Immature natural killer cell (primary cell): ENCODE results near the gene PXYLP1. TPM values are rescaled to one million over a fixed set of nuclear protein-coding genes. Genes with fewer than 3 reads are reported as not detected.
"Not testable (repeated sequence)": the region's sequence is repeated elsewhere in the genome, so short reads cannot be mapped to it uniquely, and the experiment has no call there.

Experiments
- DNase-seq, 3 donors: peaks; one replicate each; pipeline ENCODE4 v3.0.0; 2022; ENCODE audit warnings: mixed read lengths in 1 of 3
- H3K27ac Mint-ChIP-seq, 6 donors: one replicate each; pipeline ENCODE4 v1.8.0; 2020; ENCODE audit warnings: mixed read lengths in 6 of 6, mild to moderate bottlenecking in 5 of 6, inconsistent platforms in 4 of 6, moderate library complexity in 3 of 6
- H3K27me3 Mint-ChIP-seq, 3 donors: one replicate each; pipeline ENCODE4 v1.8.0; 2020 to 2021; ENCODE audit warnings: low read depth in 3 of 3, mild to moderate bottlenecking in 3 of 3, mixed read lengths in 3 of 3, moderate library complexity in 3 of 3, inconsistent platforms in 1 of 3
- H3K36me3 Mint-ChIP-seq, 3 donors: one replicate each; pipeline ENCODE4 v1.8.0; 2020; ENCODE audit warnings: mixed read lengths in 3 of 3, inconsistent platforms in 2 of 3, mild to moderate bottlenecking in 2 of 3
- H3K4me1 Mint-ChIP-seq, 2 donors: one replicate each; pipeline ENCODE4 v1.8.0; 2020; ENCODE audit warnings: inconsistent platforms in 2 of 2, mild to moderate bottlenecking in 2 of 2, mixed read lengths in 2 of 2, moderate library complexity in 1 of 2
- H3K4me3 Mint-ChIP-seq, 5 donors: one replicate each; pipeline ENCODE4 v1.8.0; 2020; ENCODE audit warnings: mild to moderate bottlenecking in 5 of 5, mixed read lengths in 5 of 5, inconsistent platforms in 3 of 5, moderate library complexity in 3 of 5
- H3K9me3 Mint-ChIP-seq, 6 donors: one replicate each; pipeline ENCODE4 v1.8.0; 2020; ENCODE audit warnings: mild to moderate bottlenecking in 6 of 6, mixed read lengths in 6 of 6, inconsistent platforms in 4 of 6, moderate library complexity in 3 of 6
- polyA plus RNA-seq, 3 donors: library from polyadenylated mRNA; unstranded; fragments of 300-500 nt; fragmentation: Illumina TruSeq; gene quantifications; one replicate each; pipeline ENCODE4 v1.2.3, GENCODE V29; 2021

PXYLP1 gene
- polyA plus RNA-seq, 3 donors from 2014 or later, result 5.0 to 10.7 (median 6.6) TPM

DNA sequence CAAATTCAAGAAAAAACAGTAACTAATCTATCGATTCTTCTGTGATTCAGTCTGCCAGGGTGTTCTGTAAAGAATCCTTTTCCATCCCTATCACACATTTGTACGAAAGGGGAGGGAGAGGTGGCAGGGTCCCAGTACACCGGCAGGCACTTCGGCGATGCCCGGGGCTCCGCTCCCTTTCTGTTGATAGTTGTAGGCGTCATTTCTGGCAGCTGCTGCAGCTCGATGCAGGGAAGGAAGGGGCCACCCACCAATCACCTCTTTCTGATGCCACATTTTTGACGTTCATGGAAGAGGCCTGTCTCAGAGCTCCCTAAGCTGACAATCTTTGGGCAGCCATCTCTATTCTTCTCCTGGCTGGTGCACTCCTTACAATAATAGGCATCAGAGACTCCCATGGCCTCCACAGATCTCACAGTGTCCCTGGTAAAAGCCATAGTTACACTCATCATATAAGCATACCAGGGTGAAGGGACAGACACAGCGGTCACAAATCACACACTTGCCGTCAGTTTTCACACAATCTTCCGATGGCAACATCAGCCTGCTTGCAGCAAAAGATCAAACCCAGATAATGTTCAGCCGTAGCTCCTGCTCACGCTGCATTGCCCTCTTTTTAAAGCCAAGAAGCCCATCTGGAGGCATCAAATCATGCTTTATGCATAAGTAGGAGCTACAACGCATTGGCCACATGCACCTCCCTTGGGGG lies 75.9 kb downstream of the PXYLP1 start:
- Mint-ChIP-seq H3K27me3 (peaks cover 0 to 7% (median 6%) of the 10 kb centered on the region in 3 donors), H3K36me3 (no peaks in the 10 kb centered on the region), H3K9me3 (no peaks in the 10 kb centered on the region), H3K27ac (no peak overlapping the region), H3K4me1 (peaks cover 23 to 30% of the 10 kb centered on the region in 2 donors), H3K4me3 (no peak overlapping the region)
- DNase-seq, result no peak

DNA sequence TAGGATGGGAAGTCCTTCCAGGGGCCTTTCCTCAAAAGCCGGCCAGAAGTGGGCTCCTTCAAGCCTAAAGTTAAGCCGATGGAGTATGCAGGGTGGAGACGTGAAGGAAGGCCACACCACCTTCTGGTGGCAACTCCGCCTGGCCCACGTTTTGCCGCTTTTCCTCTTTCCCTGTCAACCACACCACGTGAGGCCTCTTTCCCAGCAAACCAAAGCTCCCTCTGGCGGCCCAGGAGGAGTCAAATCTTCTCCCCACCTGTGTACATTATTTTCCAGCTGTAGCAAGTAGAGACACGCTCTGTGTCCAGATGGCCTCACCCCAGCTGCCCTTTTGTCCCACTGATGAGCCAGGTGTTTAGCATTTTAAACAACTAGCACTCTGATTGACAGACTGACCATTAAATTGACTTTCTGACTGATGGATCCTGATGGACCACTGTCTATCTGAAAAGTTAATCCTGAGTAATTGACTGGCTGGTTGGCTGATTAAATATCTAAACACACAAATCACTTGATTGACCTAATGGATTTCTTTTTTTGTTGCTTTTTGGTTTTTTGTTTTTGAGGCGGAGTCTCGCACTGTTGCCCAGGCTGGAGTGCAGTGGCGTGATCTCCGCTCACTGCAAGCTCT lies 77.1 kb downstream of the PXYLP1 start:
- Mint-ChIP-seq H3K27me3 (peaks cover 0 to 7% (median 6%) of the 10 kb centered on the region in 3 donors), H3K36me3 (no peaks in the 10 kb centered on the region), H3K4me3 (no peak overlapping the region), H3K9me3 (no peaks in the 10 kb centered on the region), H3K4me1 (peaks cover 27 to 28% of the 10 kb centered on the region in 2 donors), H3K27ac (no peak overlapping the region)
- DNase-seq, result no peak

- no peak for DNase-seq
- peaks cover 0 to 7% (median 6%) of the 10 kb centered on the region in 3 donors for H3K27me3 Mint-ChIP-seq
- H3K4me3 Mint-ChIP-seq, result peak overlapping the region; percentile 93 to 99 (median 99)
- peak overlapping the region; percentile 94 to 98 (median 95) for H3K27ac Mint-ChIP-seq
- H3K4me1 Mint-ChIP-seq, result peaks cover 27 to 28% of the 10 kb centered on the region in 2 donors
- H3K36me3 Mint-ChIP-seq, result peaks cover 0 to 4% (median 0%) of the 10 kb centered on the region in 3 donors
- H3K9me3 Mint-ChIP-seq, result no peaks in the 10 kb centered on the region
Measured at GRCh38 chr3:141311170-141311495, 79.5 kb downstream of the PXYLP1 start.

DNA sequence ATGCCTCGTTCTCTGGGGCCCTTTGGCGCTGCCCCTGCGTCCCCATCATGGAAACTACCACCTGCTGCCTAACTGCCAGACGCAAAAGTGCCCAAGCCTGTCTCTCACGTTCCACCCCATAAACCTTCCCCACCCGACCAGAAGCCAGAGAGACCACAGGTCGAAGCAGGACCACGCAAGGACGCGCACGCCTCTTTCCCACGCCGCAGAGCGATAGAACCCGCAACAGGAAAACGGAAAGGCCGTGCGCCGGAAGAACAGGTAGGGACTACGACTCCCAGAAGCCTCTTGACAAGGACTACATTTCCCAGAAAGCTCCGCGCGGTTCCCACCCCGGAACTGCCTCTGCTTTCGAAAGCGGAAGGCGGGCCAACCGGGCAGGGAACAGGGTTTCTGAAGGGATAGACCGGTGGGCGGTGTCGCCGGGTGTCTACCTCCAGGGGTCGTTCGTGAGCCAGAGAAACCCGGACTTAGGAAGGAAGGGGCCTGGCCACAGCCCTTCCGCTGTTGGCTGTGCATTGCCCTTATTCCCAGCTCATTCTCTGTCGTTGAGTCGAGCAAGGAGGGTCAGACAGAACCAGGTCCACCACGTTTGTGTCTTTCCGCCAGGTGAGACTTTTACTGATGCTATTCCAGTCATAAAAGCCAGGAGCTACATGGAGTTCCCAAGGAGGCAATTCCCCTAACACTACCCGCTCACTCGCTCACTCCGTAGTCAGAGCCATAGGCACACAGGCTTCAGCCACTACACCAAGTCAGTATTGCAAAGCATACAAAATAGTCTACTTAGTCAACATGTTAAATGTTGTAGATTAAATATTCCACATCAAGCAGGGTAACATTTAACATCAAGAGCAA lies 80.1 kb downstream of the PXYLP1 start:
- H3K9me3 Mint-ChIP-seq, result no peaks in the 10 kb centered on the region
- H3K4me1 Mint-ChIP-seq, result peaks cover 27 to 28% of the 10 kb centered on the region in 2 donors
- H3K36me3 Mint-ChIP-seq, result peaks cover 0 to 4% (median 0%) of the 10 kb centered on the region in 3 donors
- peak overlapping the region; percentile 94 to 98 (median 95) for H3K27ac Mint-ChIP-seq
- H3K27me3 Mint-ChIP-seq, result peaks cover 0 to 7% (median 6%) of the 10 kb centered on the region in 3 donors
- H3K4me3 Mint-ChIP-seq, result peak overlapping the region; percentile 93 to 99 (median 99)
- DNase-seq, result peak; percentile 97 to 98 (median 98)

DNA sequence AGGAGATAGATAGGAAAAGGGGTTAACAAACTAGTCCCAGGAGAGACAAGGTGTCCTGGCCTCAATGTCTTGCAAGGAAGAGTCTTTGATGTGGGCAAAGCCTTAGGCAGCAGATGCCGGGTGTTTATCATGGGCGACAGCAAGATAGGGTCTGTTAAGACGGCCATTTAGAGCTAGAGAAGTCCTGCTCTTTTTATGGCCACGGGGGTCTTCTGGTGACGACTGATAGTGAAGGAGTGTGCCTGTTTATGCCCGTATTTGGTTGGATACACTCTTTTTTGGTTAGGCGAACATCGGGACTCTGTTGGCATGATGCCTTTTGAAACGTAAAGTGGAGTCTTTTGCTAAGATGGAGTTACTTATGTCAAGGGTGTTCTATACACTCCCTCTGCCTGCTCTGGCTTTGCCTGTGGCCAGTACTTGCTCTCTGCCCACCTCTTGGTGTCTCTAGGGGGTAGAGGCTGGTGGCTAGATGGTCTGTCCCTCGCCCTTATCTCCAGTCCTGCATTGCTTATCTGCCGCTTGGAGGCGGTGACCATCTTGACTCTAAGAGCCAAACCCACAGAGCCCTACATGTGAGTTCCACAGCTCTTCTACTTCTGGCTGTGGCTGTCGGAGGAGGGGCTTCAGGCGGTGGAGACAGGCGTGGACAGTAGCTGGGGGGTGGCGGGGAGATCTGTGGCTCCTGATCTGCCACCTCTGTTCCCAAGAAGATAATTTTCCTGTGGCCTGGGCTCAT lies 80.9 kb downstream of the PXYLP1 start:
- Mint-ChIP-seq H3K27ac (peak overlapping the region; percentile 94 to 98 (median 95)), H3K36me3 (peaks cover 0 to 4% (median 0%) of the 10 kb centered on the region in 3 donors), H3K27me3 (peaks cover 0 to 7% (median 6%) of the 10 kb centered on the region in 3 donors), H3K4me3 (peak overlapping the region; percentile 93 to 99 (median 99)), H3K9me3 (no peaks in the 10 kb centered on the region), H3K4me1 (peaks cover 27 to 28% of the 10 kb centered on the region in 2 donors)
- DNase-seq, result no peak

DNA sequence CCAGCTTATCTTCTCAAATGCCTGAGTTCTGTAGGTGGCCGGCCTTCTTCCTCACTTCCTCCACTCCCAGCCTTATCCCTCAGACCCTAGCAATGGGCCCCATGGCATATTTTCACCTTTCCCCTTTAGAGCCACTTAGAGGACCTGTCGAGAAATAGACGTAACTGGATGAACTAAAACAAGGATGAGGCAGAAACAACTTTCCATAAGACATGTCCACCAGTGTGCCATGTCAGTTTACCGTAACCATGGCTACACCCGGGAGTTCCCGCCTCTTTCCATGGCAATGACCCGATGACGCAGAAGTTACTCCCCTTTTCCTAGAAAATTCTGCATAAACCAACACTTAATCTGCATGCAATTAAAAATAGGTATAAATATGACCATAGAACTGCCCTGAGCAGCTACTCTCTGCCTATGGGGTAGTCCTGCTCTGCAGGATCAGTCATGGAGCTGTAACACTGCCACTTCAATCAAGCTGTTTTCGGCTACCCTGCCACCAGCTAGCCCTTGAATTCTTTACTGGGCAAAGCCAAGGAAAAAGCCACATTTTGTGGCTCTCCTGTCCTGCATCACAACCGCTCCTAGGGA lies 81.6 kb downstream of the PXYLP1 start:
- Mint-ChIP-seq H3K4me3 (peak overlapping the region; percentile 52 to 99 (median 93)), H3K27me3 (peaks cover 0 to 7% (median 6%) of the 10 kb centered on the region in 3 donors), H3K4me1 (peaks cover 25 to 28% of the 10 kb centered on the region in 2 donors), H3K36me3 (peaks cover 0 to 4% (median 0%) of the 10 kb centered on the region in 3 donors), H3K27ac (peak overlapping the region in 2 of 6 donors; percentile 6 to 28), H3K9me3 (no peaks in the 10 kb centered on the region)
- no peak for DNase-seq

DNA sequence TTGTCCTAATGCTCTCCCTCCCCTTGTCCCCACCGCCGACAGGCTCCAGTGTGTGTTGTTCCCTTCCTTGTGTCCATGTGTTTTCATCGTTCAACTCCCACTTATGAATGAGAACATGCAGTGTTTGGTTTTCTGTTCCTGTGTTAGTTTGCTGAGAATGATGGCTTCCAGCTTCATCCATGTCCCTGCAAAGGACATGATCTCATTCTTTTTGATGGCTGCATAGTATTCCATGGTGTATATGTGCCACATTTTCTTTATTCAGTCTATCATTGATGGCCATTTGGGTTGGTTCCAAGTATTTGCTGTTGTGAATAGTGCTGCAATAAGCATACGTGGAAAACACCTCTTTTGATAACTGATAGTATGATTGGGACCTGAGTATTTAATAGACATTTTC lies 82.8 kb downstream of the PXYLP1 start:
- Mint-ChIP-seq H3K4me1 (peaks cover 25 to 28% of the 10 kb centered on the region in 2 donors), H3K4me3 (peak overlapping the region in 1 of 5 donors; percentile 24)
- H3K9me3 Mint-ChIP-seq, DNase-seq, H3K27ac Mint-ChIP-seq, H3K36me3 Mint-ChIP-seq, H3K27me3 Mint-ChIP-seq: not testable (repeated sequence)

DNA sequence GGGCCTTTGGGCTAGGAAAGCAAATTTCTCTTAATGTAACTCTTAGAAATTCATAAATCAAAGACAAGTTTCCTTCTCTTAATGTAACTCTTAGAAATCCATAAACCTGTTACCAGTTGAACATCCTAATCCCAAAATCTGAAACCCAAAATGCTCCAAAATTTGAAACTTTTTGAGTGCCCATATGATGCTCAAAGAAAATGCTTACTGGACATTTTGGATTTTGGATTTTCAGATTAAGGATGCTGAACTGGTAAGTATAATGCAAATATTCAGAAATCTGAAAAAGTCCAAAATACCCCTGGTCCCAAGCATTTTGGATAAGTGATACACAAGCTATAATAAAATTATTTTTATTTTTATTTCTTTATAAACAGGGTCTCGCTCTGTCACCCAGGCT lies 85.2 kb downstream of the PXYLP1 start:
- H3K4me1 Mint-ChIP-seq, result peaks cover 11 to 18% of the 10 kb centered on the region in 2 donors
- peaks cover 0 to 8% (median 0%) of the 10 kb centered on the region in 3 donors for H3K36me3 Mint-ChIP-seq
- no peak overlapping the region for H3K27ac Mint-ChIP-seq
- peaks cover 0 to 3% (median 0%) of the 10 kb centered on the region in 3 donors for H3K27me3 Mint-ChIP-seq
- no peaks in the 10 kb centered on the region for H3K9me3 Mint-ChIP-seq
- no peak for DNase-seq
- H3K4me3 Mint-ChIP-seq, result no peak overlapping the region

DNA sequence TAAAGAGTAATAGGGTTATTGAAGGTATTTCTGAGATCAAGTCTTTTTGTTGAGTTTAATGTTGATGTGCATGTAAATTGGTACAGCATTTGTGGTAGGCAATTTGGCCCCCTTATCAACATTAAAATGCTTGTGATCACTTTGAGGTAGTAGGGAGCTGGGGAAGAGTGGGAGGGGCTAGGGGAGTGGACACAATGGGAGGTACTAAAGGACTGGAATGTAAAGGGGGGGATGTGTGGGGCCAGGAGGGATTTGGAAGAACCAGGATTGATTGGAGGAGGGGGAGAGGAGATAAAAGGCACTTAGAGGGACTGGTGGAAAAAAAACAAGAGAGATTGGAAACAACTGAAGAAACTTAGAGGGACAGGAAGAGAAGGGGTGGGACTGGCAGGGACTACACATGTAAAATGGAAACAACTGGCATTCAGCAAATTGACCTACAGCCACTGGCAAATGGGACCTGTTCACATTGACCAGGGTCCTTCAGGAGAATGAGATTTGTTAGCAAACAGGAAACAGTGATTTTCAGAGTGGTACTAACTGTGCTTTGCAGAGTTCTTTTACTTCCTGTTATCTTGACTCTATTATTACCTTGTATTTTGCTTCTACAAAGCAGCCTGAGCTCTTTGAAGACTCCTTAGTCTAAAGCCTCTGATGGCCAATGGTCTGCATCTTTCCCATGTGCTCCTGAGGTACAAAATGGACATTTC lies 88.9 kb downstream of the PXYLP1 start:
- Mint-ChIP-seq H3K27me3 (peaks cover 0 to 2% (median 2%) of the 10 kb centered on the region in 3 donors), H3K4me3 (no peak overlapping the region), H3K4me1 (peaks cover 0 to 7% of the 10 kb centered on the region in 2 donors), H3K9me3 (no peaks in the 10 kb centered on the region), H3K27ac (peak overlapping the region in 1 of 6 donors; percentile 18), H3K36me3 (peaks cover 0 to 4% (median 0%) of the 10 kb centered on the region in 3 donors)
- DNase-seq, result no peak

DNA sequence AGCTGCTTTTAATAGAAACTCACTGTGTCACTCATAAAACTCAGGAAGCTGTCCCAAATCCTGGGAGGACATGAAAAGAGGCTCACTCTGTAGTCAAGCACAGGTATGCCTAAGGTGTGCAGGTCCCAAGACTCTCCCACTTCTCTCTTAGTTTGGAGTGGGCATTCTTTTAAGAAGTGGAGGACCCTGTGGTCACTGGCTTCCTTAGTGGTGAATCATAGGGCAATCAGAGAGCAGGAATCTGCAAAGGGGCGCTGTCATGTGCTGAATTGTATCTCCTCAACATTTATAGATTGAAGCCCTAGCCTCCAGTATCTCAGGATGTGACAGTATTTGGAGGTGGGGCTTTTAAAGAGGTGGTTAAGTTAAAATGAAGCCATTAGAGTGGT lies 89.5 kb downstream of the PXYLP1 start:
- DNase-seq, result no peak
- Mint-ChIP-seq H3K27ac (no peak overlapping the region), H3K27me3 (peaks cover 0 to 3% (median 2%) of the 10 kb centered on the region in 3 donors), H3K4me3 (no peak overlapping the region), H3K9me3 (no peaks in the 10 kb centered on the region), H3K36me3 (peaks cover 0 to 4% (median 0%) of the 10 kb centered on the region in 3 donors), H3K4me1 (peaks cover 0 to 7% of the 10 kb centered on the region in 2 donors)

DNA sequence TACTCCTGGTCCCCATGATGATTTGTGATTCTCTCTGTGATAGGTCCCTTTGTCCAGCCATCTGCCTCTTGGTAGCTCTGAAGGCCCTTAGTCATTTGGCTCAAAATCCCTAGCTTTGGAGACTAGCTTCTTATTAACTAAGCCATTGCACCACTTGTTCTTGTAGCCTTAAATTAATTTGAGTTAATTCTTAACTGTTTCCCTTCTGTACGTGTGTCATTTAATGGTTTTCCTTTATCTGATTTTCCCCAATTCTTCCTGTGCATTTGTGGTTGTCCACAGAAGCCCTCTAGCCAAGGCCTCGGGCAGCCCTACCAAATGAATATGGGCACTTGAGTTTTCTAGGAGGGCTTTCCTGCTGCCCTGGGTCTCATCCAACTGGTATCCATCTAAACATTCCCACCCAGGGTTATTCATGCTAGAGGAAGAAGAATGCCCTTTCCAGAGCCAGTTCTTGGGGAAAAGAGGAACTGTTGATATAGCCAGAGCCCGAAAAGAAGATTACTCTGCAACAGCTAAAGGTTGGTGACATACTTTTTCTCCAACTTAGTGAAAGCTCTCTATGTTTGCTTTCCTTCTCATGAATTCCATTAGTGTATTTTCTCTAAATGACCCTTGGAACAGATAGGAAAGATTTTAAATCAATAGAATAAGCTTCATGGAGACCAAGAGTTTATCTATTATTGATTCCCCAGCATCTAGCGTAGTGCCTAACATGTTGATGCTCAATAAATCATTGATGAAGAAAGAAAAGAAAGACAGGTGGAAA lies 92.5 kb downstream of the PXYLP1 start:
- peaks cover 2 to 7% (median 2%) of the 10 kb centered on the region in 3 donors for H3K27me3 Mint-ChIP-seq
- H3K4me1 Mint-ChIP-seq, result peaks cover 0 to 7% of the 10 kb centered on the region in 2 donors
- H3K27ac Mint-ChIP-seq, result no peak overlapping the region
- no peak overlapping the region for H3K4me3 Mint-ChIP-seq
- no peak for DNase-seq
- peaks cover 0 to 4% (median 0%) of the 10 kb centered on the region in 3 donors for H3K36me3 Mint-ChIP-seq
- H3K9me3 Mint-ChIP-seq, result no peaks in the 10 kb centered on the region

DNA sequence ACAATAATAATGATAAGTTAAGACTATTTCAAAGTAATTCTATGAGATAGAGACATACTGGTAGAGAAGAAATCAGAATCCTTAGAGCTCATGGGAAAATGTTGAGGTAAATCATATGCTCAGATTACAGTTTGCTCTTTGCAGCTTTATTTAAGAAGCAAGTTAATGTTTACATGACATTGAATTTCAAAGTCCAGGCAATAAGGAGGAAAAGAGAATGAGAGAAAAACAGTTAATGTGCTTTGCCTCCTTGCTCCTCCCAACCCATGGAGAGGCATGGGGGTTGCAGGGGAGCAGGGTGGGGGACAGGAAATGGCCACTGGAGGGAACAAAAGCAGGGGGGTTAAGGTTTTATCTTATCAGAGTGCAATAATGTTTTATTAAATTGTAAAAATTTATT lies 94.5 kb downstream of the PXYLP1 start:
- Mint-ChIP-seq H3K4me3 (no peak overlapping the region), H3K27me3 (peaks cover 2 to 5% (median 2%) of the 10 kb centered on the region in 3 donors), H3K36me3 (no peaks in the 10 kb centered on the region), H3K4me1 (no peaks in the 10 kb centered on the region), H3K9me3 (no peaks in the 10 kb centered on the region), H3K27ac (no peak overlapping the region)
- no peak for DNase-seq
